ENCODE results near the gene CD6. TPM values are rescaled to one million over a fixed set of nuclear protein-coding genes. Genes with fewer than 3 reads are reported as not detected.
A peak's percentile ranks its signal among the peaks of the same experiment; 100 is the strongest.

The CD6 gene
- total and polyA plus RNA-seq, 7 donors = under 0.01 to 14.1 (median 0.98) TPM; not detected in 1

DNA sequence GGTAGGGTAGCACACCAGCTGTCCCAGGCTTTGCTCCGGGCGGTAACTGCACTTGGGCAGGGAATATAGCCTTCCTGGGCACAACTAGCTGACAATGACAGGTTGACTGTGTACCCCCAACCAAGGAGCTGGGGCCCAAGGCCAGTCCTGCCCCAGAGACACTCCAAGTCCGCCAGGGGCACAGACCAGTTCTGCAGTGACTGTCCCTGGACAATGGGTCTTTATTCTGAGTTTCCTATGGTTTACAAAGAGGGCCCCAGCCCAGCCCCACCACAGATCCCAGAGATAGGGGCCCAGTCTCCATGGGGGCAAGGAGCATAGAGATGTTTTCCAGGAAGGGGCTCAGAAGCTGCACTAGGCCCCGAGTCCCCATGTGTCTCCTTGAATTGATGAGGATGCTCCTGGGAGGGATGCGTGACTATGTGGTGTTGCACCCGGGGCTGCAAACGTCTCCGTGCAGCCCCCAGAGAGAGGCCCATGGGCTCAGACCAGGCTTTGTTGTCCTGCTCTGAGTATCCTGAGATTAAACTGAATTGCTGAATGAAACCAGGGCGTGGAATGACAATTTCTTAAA lies 48.4 kb downstream of the CD6 start:
- intact Hi-C loops (cut with DNase I) = no loop called here
- 92% methylated on average over 9 of the region's 9 CpGs for WGBS, 2 donors
- no peak for TF ChIP-seq EP300 (IDR thresholded peaks at IDR 0.05)
- no peak for TF ChIP-seq POLR2AphosphoS5 (IDR thresholded peaks at IDR 0.05)
- TF ChIP-seq, protein P1, sequence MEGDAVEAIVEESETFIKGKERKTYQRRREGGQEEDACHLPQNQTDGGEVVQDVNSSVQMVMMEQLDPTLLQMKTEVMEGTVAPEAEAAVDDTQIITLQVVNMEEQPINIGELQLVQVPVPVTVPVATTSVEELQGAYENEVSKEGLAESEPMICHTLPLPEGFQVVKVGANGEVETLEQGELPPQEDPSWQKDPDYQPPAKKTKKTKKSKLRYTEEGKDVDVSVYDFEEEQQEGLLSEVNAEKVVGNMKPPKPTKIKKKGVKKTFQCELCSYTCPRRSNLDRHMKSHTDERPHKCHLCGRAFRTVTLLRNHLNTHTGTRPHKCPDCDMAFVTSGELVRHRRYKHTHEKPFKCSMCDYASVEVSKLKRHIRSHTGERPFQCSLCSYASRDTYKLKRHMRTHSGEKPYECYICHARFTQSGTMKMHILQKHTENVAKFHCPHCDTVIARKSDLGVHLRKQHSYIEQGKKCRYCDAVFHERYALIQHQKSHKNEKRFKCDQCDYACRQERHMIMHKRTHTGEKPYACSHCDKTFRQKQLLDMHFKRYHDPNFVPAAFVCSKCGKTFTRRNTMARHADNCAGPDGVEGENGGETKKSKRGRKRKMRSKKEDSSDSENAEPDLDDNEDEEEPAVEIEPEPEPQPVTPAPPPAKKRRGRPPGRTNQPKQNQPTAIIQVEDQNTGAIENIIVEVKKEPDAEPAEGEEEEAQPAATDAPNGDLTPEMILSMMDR (IDR thresholded peaks at IDR 0.05) = no peak
- no peak for TF ChIP-seq POLR2A (IDR thresholded peaks at IDR 0.05)

DNA sequence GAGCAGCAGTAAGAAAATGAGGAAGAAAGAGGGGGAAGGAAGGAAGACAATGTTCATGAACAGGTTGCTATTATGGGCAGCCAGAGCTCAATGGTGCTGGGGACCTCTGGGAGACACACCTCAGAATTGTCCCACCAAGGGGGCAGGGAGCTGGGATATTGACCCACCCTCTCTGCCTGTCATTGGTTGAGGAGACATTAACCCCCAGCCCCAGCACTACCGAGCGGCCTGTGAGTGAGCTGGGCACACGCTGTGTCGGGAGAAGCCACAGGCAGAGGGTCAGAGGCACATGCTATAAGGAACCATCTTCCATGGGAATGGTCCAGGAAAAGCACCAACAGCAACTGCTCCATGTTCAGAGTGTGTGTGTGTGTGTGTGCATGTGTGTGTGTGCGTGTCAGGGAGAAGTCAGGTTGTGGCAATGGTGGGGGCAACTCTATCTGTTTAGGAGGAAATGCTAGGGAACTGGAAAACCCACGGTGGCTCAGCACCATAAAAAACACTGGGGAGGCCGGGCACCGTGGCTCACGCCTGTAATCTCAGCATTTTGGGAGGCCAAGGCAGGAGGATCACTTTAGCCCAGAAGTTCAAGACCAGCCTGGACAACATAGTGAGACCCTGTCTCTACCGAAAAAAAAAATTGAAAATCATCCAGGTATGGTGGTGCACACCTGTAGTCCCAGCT lies 49.2 kb downstream of the CD6 start:
- no peak overlapping the region for H3K4me3 ChIP-seq
- H3K9me3 ChIP-seq = no peaks in the 10 kb centered on the region
- no peak overlapping the region for H3K27ac ChIP-seq
- TF ChIP-seq EP300 (IDR thresholded peaks at IDR 0.05) = no peak
- TF ChIP-seq, protein P1 (IDR thresholded peaks at IDR 0.05) = no peak
- DNase-seq = no peak
- no peaks in the 10 kb centered on the region for H3K4me1 ChIP-seq
- H3K27me3 ChIP-seq = peaks cover 0 to 24% (median 4%) of the 10 kb centered on the region in 3 donors
- no peaks in the 10 kb centered on the region for H3K36me3 ChIP-seq
- 90 to 92% methylated on average over 10 of the region's 10 CpGs for WGBS, 2 donors
- intact Hi-C loops (cut with DNase I) = no loop called here

More for the DNA sequence above, 48.4 kb downstream of the CD6 start:
- peaks cover 0 to 24% (median 4%) of the 10 kb centered on the region in 3 donors for H3K27me3 ChIP-seq
- no peaks in the 10 kb centered on the region for H3K36me3 ChIP-seq
- no peaks in the 10 kb centered on the region for H3K9me3 ChIP-seq
- H3K27ac ChIP-seq = no peak overlapping the region
- H3K4me1 ChIP-seq = no peaks in the 10 kb centered on the region
- no peak for DNase-seq
- no peak overlapping the region for H3K4me3 ChIP-seq

DNA sequence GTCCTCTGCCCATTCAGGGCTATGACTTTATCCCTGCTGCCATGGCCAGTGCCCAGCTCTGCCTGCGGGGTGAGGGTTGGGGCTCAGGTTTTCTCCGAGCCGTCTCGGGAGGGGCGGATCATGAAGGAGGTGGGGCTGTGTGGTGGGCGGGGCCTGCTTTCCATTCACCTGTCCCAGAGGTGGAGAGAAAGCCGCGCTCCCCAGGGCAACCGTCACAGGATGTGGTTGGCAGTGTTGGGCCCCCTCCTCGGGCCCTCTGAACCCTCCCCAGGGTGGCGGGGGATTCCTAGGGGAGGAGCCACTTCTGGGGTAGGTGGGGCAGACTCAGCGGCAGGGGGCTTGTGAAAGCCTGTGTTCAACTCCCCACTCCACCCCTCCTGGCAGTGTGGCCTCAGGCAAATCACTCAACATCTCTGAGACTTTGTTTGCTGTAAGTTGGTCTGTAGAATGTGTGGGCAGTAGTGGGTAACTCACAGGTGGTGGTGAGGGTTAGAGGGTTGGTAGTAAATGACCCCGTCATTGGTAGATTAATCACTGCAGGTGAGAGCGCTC lies 50.3 kb downstream of the CD6 start:
- Histone ChIP-seq H3K36me3 (no peaks in the 10 kb centered on the region), H3K4me3 (no peak overlapping the region), H3K27ac (no peak overlapping the region), H3K9me3 (no peaks in the 10 kb centered on the region), H3K27me3 (peaks cover 0 to 24% (median 4%) of the 10 kb centered on the region in 3 donors), H3K4me1 (peaks cover 0 to 10% (median 0%) of the 10 kb centered on the region in 4 donors)
- WGBS, 2 donors = 13% methylated on average over 14 of the region's 14 CpGs
- DNase-seq = peak; percentile 64
- intact Hi-C loops (cut with DNase I) = no loop called here
- no peak for TF ChIP-seq EP300 (IDR thresholded peaks at IDR 0.05)
- TF ChIP-seq, protein P1 (IDR thresholded peaks at IDR 0.05) = no peak
- TF ChIP-seq POLR2A (IDR thresholded peaks at IDR 0.05) = no peak
- no peak for TF ChIP-seq POLR2AphosphoS5 (IDR thresholded peaks at IDR 0.05)

DNA sequence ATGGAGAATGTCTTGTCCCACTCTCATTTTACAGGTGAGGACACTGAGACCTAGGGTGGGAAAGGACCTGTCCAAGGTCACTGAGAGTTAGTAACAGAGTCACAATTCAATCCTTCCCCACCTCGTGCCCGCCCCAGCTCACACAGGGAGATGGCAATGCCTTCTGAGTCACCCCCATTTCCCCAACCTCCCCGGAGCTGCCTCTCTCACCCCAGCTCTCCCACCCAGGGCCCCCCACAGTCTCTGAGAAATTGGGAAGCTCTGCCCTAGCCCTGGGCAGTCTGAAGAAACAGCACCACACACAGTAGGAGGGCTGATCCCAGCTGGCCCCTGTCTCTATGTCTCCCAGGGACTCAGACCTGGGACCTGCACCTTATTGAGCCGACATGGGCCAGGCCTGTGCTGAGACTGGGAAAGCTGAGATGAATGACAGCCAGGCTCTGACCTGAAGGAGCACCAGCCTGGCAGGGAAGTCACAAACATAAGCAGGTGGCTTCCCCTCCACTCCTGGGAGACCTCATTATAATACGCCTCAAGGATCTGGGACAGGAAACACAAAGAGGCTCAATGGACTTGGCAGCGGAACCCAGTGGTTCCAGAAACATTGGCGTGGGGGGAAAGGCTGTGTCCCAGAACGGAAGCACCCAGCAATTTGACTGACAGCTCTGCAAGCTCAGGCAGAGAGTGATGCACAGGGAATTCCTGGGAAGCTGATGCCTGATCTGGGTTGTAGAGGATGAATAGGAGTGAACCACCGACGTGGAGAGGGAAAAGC lies 51.0 kb downstream of the CD6 start:
- Histone ChIP-seq H3K27me3 (peaks cover 0 to 26% (median 4%) of the 10 kb centered on the region in 3 donors), H3K4me3 (no peak overlapping the region), H3K4me1 (peaks cover 0 to 10% (median 0%) of the 10 kb centered on the region in 4 donors), H3K36me3 (no peaks in the 10 kb centered on the region), H3K9me3 (no peaks in the 10 kb centered on the region), H3K27ac (no peak overlapping the region)
- no peak for TF ChIP-seq EP300 (IDR thresholded peaks at IDR 0.05)
- no peak for TF ChIP-seq POLR2A (IDR thresholded peaks at IDR 0.05)
- TF ChIP-seq, protein P1 (IDR thresholded peaks at IDR 0.05) = no peak
- no peak for TF ChIP-seq POLR2AphosphoS5 (IDR thresholded peaks at IDR 0.05)
- peak; percentile 35 for DNase-seq
- intact Hi-C loops (cut with DNase I) = no loop called here
- WGBS, 2 donors = 62 to 70% methylated on average over 10 of the region's 10 CpGs
